SU-DHL-6 (cell line): ENCODE results near the gene PALM.

Source experiments
- EZH2phosphoT487 ChIP-seq: fragments of 200-600 bp; sonication (generic), shearing (Covaris generic); conservative IDR thresholded peaks from 2 replicates; pipeline ENCODE4 v1.6.1; 2018; ENCODE audit warnings: mild to moderate bottlenecking, antibody characterized with exemption, low read length, moderate library complexity, mixed read lengths
- TF ChIP-seq, protein P1 (sequence below): fragments of 200-600 bp; sonication (generic); IDR thresholded peaks from one replicate; pipeline ENCODE4 v1.5.1; 2017; ENCODE audit warnings: antibody characterized with exemption, mild to moderate bottlenecking, low read length, moderate library complexity; ENCODE audit not compliant: insufficient read depth, poor library complexity, severe bottlenecking

- TF ChIP-seq, protein P1, sequence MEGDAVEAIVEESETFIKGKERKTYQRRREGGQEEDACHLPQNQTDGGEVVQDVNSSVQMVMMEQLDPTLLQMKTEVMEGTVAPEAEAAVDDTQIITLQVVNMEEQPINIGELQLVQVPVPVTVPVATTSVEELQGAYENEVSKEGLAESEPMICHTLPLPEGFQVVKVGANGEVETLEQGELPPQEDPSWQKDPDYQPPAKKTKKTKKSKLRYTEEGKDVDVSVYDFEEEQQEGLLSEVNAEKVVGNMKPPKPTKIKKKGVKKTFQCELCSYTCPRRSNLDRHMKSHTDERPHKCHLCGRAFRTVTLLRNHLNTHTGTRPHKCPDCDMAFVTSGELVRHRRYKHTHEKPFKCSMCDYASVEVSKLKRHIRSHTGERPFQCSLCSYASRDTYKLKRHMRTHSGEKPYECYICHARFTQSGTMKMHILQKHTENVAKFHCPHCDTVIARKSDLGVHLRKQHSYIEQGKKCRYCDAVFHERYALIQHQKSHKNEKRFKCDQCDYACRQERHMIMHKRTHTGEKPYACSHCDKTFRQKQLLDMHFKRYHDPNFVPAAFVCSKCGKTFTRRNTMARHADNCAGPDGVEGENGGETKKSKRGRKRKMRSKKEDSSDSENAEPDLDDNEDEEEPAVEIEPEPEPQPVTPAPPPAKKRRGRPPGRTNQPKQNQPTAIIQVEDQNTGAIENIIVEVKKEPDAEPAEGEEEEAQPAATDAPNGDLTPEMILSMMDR = no peak
- TF ChIP-seq EZH2phosphoT487 = no peak
Observed at GRCh38 chr19:708154-709143, at the start of gene PALM.
